K562 (cell line): ENCODE results near the gene ACTR3. TPM values are rescaled to one million over a fixed set of nuclear protein-coding genes. Genes with fewer than 3 reads are reported as not detected.
A peak's percentile ranks its signal among the peaks of the same experiment; 100 is the strongest.

Experiments
- ATAC-seq: fragments of 200-7000 bp; cut with Tn5 transposase; 3 replicates; pipeline ENCODE4 v1.9.1; 2020; ENCODE audit warnings: moderate library complexity
- BruUV-seq: library from RNA; stranded (reverse); fragments of 400-500 nt; replicated peaks from 2 replicates; lab custom pipeline; 2021; lab: Mats Ljungman, UMichigan
- CTCF ChIA-PET: fragments of 300-600 bp; formaldehyde crosslinking; extraction: SDS; loops from one replicate; lab custom pipeline; 2021; ENCODE audit warnings: low intra/inter-chr PET ratio; lab: Yijun Ruan, JAX
- POLR2A ChIA-PET: fragments of 300-600, 350-650 bp; sonication (Branson Sonifier 250); formaldehyde crosslinking; extraction: SDS; loops from one replicate; lab custom pipeline; 2021; ENCODE audit warnings: antibody characterized with exemption, inconsistent platforms; lab: Yijun Ruan, JAX
- DNase-seq, 4 experiments: peaks; one replicate each; pipeline versions ENCODE4 v3.0.0 to v3.0.0-alpha.2; 2011 to 2018; ENCODE audit warnings: low spot score in 3 of 4, mixed read lengths in 3 of 4; ENCODE audit errors: extremely low read depth in 1 of 4
- FAIRE-seq: peaks from 2 replicates; lab custom pipeline; 2011; peaks lifted over from hg19 to GRCh38; lab: Jason Lieb, UNC
- H2AFZ ChIP-seq: 2 replicates; pipeline ENCODE4 v1.6.0; 2011; ENCODE audit warnings: low read depth, low read length, control low read depth, inconsistent platforms
- H3K27ac ChIP-seq: fragments of 200-600 bp; 3 replicates; pipeline ENCODE4 v1.8.0; 2011; ENCODE audit warnings: low read depth, mild to moderate bottlenecking, control low read depth, inconsistent platforms, low read length, moderate library complexity, mixed read lengths; ENCODE audit errors: extremely low read depth
- H3K27me3 ChIP-seq, 2 experiments: fragments of 300-600 bp in 1 of 2; 2 replicates in 1 of 2; 3 replicates in 1 of 2; pipeline versions ENCODE4 v1.6.0 to v1.8.0; 2011; ENCODE audit warnings: inconsistent platforms in 2 of 2, low read length in 2 of 2, mild to moderate bottlenecking in 1 of 2, mixed read lengths in 1 of 2, moderate library complexity in 1 of 2; ENCODE audit not compliant: control insufficient read depth in 2 of 2, insufficient read depth in 2 of 2
- H3K36me3 ChIP-seq: fragments of 300-600 bp; 3 replicates; pipeline ENCODE4 v1.8.0; 2011; ENCODE audit warnings: mild to moderate bottlenecking, low read length, inconsistent platforms; ENCODE audit not compliant: control insufficient read depth, insufficient read depth
- H3K4me1 ChIP-seq, 2 experiments: fragments of 200-600 bp in 1 of 2; replicated peaks in 1 of 2; 2 replicates in 1 of 2; 3 replicates in 1 of 2; pipeline versions ENCODE4 v1.5.1 to v1.8.0; 2011; ENCODE audit warnings: inconsistent platforms in 2 of 2, low read length in 2 of 2, mild to moderate bottlenecking in 1 of 2, mixed read lengths in 1 of 2, moderate library complexity in 1 of 2; ENCODE audit not compliant: control insufficient read depth in 2 of 2, insufficient read depth in 2 of 2
- H3K4me2 ChIP-seq: 2 replicates; pipeline ENCODE4 v1.6.1; 2011; ENCODE audit warnings: low read length, control low read depth, inconsistent platforms, mixed read lengths; ENCODE audit not compliant: insufficient read depth
- H3K4me3 ChIP-seq: fragments of 200-600 bp; sonication (generic), shearing (Covaris generic); 2 replicates; pipeline ENCODE4 v1.5.1; 2016; ENCODE audit warnings: control low read depth, inconsistent platforms
- H3K79me2 ChIP-seq: fragments of 200-600 bp; 3 replicates; pipeline ENCODE4 v1.8.0; 2011; ENCODE audit warnings: low read length, inconsistent platforms; ENCODE audit not compliant: control insufficient read depth, insufficient read depth
- H3K9ac ChIP-seq, 2 experiments: 2 replicates each; pipeline versions ENCODE4 v1.6.0 to v1.6.1; 2011; ENCODE audit warnings: low read depth in 2 of 2, low read length in 2 of 2, control low read depth in 1 of 2, inconsistent platforms in 1 of 2, mild to moderate bottlenecking in 1 of 2, mixed read lengths in 1 of 2; ENCODE audit not compliant: insufficient read depth in 1 of 2
- H3K9me1 ChIP-seq: one replicate; pipeline ENCODE4 v1.6.0; 2011; ENCODE audit warnings: inconsistent platforms, mild to moderate bottlenecking, low read length, moderate library complexity; ENCODE audit not compliant: control insufficient read depth, insufficient read depth
- H3K9me3 ChIP-seq: replicated peaks from 2 replicates; pipeline ENCODE4 v1.5.1; 2011; ENCODE audit warnings: low read depth, low read length, inconsistent platforms; ENCODE audit not compliant: control insufficient read depth, insufficient read depth
- H4K20me1 ChIP-seq: replicated peaks from 2 replicates; pipeline ENCODE4 v1.6.1; 2011; ENCODE audit warnings: low read length, inconsistent platforms, mixed read lengths; ENCODE audit not compliant: control insufficient read depth, insufficient read depth
- HNRNPK ChIP-seq: fragments of 200-400 bp; formaldehyde crosslinking; IDR thresholded peaks from one replicate; pipeline ENCODE4 v1.6.1; 2018; ENCODE audit warnings: mild to moderate bottlenecking, low read depth, low read length; ENCODE audit not compliant: poor library complexity, severe bottlenecking
- KLF10 ChIP-seq: fragments of 250-450 bp; sonication (Bioruptor Pico); IDR thresholded peaks from 2 replicates; pipeline ENCODE4 v1.6.1; 2021; ENCODE audit warnings: matching md5 sums
- NFIX ChIP-seq: fragments of 250-450 bp; sonication (Bioruptor Pico); IDR thresholded peaks from 2 replicates; pipeline ENCODE4 v1.4.0; 2020; ENCODE audit warnings: low read depth, mild to moderate bottlenecking, moderate library complexity
- PHB ChIP-seq: fragments of 250-450 bp; sonication (Bioruptor Pico); IDR thresholded peaks from 2 replicates; pipeline ENCODE4 v1.5.0; 2021
- RBM39 ChIP-seq: fragments of 200-400 bp; formaldehyde crosslinking; optimal IDR thresholded peaks from 2 replicates; pipeline ENCODE3; 2018; ENCODE audit warnings: low read depth, low read length
- ZBTB17 ChIP-seq: fragments of 450-650 bp; formaldehyde crosslinking; IDR thresholded peaks from 2 replicates; pipeline ENCODE4 v1.4.0; 2020; ENCODE audit warnings: mild to moderate bottlenecking
- ZNF23 ChIP-seq: fragments of 250-450 bp; sonication (Bioruptor Pico); IDR thresholded peaks from 2 replicates; pipeline ENCODE4 v1.4.0; 2020; ENCODE audit warnings: mild to moderate bottlenecking
- ZNF311 ChIP-seq: fragments of 250-450 bp; sonication (Bioruptor Pico); IDR thresholded peaks from 2 replicates; pipeline ENCODE4 v1.4.0; 2020; ENCODE audit warnings: mild to moderate bottlenecking, moderate library complexity
- ZNF695 ChIP-seq: fragments of 450-650 bp; formaldehyde crosslinking; IDR thresholded peaks from 2 replicates; pipeline ENCODE4 v1.4.0; 2020; ENCODE audit warnings: mild to moderate bottlenecking, moderate library complexity
- WGBS: fragments of 100-300 bp; shearing (Covaris generic); methylation state at CpG from one replicate; pipeline ENCODE4 v1.1.6; 2016; ENCODE audit warnings: low coverage, mixed read lengths; ENCODE audit not compliant: insufficient coverage; ENCODE audit errors: missing lambda C conversion rate; 5-methylcytosine and 5-hydroxymethylcytosine counted together
- in situ Hi-C: fragments of 300-500 bp; cut with MboI; formaldehyde crosslinking; loops from 4 replicates; pipeline ENCODE4 v1.15.0; 2018; ENCODE audit warnings: inconsistent platforms, mixed read lengths
- intact Hi-C: fragments of 100-400 bp; cut with micrococcal nuclease; formaldehyde crosslinking; loops from 2 replicates; pipeline ENCODE4 v1.14.2; 2022
- polyA plus RNA-seq, 8 experiments: library from polyadenylated mRNA; depleted of rRNA in 4 of 8; stranded (reverse) in 5 of 8; unstranded in 3 of 8; fragments of >200 nt; fragmentation: Nextera tagmentation in 2 of 8; fragmentation: Illumina TruSeq in 1 of 8; extraction: Ambion mirVana in 2 of 8; extraction: Trizol in 1 of 8; gene quantifications; 2 replicates each; pipeline versions ENCODE4 v1.2.1 to v1.2.3, GENCODE V29; 2011 to 2014; ENCODE audit warnings: inconsistent platforms in 1 of 8, missing spikeins in 1 of 8
- total RNA-seq, 7 experiments: library from RNA; depleted of rRNA in 6 of 7; stranded (reverse); fragments of >200 nt in 6 of 7; fragmentation: Illumina TruSeq in 2 of 7; extraction: Trizol in 2 of 7; gene quantifications; 2 replicates each; pipeline versions ENCODE4 v1.2.1 to v1.2.3, GENCODE V29; 2011 to 2021; ENCODE audit warnings: low replicate concordance in 1 of 7
- TF ChIP-seq, protein P1 (sequence below): fragments of 250-450 bp; sonication (Bioruptor Pico); IDR thresholded peaks from 2 replicates; pipeline ENCODE4 v1.9.0; 2021; ENCODE audit warnings: mild to moderate bottlenecking, inconsistent platforms
- TF ChIP-seq, protein P2 (sequence below): fragments of 250-450 bp; sonication (Bioruptor Pico); IDR thresholded peaks from 2 replicates; pipeline ENCODE4 v1.4.0; 2020; ENCODE audit warnings: mild to moderate bottlenecking, moderate library complexity

ACTR3 gene
- total and polyA plus RNA-seq, 9 of the 15 experiments (the other 6 are each of a cell fraction or from before 2014, with no cell fraction given): 49.0 to 354 (median 249) TPM

DNA sequence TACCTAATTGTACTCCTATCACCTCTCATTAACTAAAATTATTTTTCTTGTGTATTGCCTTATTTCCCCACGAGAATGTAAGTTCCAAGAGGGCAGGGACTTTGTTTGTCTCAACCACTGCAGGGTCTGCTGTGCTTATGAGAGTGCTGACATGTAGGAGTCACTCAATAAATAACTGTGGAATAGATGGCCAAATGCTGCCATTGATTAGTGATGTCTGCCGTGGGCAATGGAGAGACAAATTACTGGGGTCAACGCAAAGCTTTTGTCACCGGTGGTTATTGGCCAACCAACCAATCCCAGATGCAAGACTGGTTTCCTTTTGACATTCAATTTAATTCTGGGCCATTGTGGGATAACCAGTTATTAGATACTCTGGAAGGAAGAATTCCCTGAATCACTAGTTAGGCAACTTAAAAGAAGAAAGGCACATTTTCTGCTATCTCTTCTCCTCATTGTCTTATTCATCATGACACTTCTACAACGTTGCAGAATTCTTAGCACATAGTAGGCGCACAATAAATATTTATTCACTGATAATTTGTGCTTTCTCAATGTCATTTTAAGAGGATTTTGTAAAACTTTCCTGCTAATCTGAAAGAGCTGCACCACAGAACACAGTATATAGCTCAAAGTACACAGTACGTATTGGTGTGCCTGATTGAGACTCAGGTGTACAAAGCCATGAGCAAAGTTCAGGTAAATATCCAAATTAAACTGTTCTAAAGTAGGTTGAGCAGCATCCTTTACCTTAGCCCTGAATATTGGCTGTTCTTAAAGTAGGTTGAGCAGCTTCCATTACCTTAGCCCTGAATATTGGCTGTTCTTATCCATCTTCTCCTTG lies 95.9 kb downstream of the ACTR3 start:
- H3K4me1 ChIP-seq: no peaks in the 10 kb centered on the region
- H3K9ac ChIP-seq: no peak overlapping the region
- ATAC-seq (no peak), DNase-seq (no peak), FAIRE-seq (no peak)
- H3K4me2 ChIP-seq: no peak overlapping the region
- H3K27ac ChIP-seq: no peak overlapping the region
- H4K20me1 ChIP-seq: no peaks in the 10 kb centered on the region
- intact Hi-C loops (no loop called here), in situ Hi-C loops (no loop called here)
- no peak overlapping the region for H3K4me3 ChIP-seq
- ChIA-PET POLR2A (no interaction called here), CTCF (no interaction called here)
- H3K36me3 ChIP-seq: no peaks in the 10 kb centered on the region
- no peak overlapping the region for H2AFZ ChIP-seq
- 12% methylated on average over 7 of the region's 7 CpGs for WGBS
- no peaks in the 10 kb centered on the region for H3K9me3 ChIP-seq
- BruUV-seq: no TSS peak
- H3K79me2 ChIP-seq: no peaks in the 10 kb centered on the region
- H3K9me1 ChIP-seq: no peaks in the 10 kb centered on the region
- no peaks in the 10 kb centered on the region; a peak in 1 of 5 replicates for H3K27me3 ChIP-seq
- TF ChIP-seq ZBTB17 (CRISPR knock-in tag) (peak; percentile 75; the same call in 1 of the 2 replicates), NFIX (no peak), ZNF23 (CRISPR knock-in tag) (0 out of 2 replicates have a peak, but pooled peaks have one; percentile 52), PHB (CRISPR knock-in tag) (no peak)
- TF ChIP-seq, all 486 proteins: peak for 2

DNA sequence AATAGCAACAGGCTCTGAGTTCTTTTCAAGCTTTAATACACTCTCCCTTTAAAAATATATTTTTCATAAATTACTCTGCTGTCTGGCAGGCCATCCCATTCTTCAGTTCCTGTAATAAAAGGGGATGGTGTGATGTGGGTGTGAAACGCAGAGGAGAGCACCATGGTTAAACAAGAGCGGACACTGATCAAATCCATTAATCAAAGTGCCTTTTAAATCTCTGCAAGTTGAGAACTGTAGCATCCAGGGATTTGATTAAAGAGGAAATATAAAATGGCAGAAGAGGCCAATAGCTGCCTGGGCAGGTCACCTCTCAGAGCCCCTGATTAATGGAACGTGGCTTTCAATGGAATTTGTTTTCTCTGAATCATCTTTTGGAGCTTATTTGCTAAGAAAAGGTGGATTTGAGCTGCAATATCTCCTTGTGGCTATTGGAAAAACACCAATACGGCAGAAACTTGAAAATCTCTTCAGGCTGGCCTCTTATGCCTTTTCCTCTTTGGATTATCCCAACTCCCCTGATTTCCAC lies 96.9 kb downstream of the ACTR3 start:
- H3K27me3 ChIP-seq: peaks cover 0 to under 1% of the 10 kb centered on the region in 2 experiments; a peak in 1 of 5 replicates
- POLR2A ChIA-PET: interaction anchor here (0.8 to 1.2 kb wide), 2 partner anchors 18 to 24 kb away, joined by 3 read pairs; no protein-coding TSS in a partner anchor
- no peak for DNase-seq
- no peaks in the 10 kb centered on the region for H3K79me2 ChIP-seq
- no peak overlapping the region for H3K4me2 ChIP-seq
- WGBS: 2% methylated on average over 4 of the region's 4 CpGs
- intact Hi-C loops (no loop called here), in situ Hi-C loops (no loop called here)
- H3K27ac ChIP-seq: no peak overlapping the region
- ATAC-seq: no peak
- H3K4me1 ChIP-seq: no peaks in the 10 kb centered on the region
- FAIRE-seq: no peak
- no peaks in the 10 kb centered on the region for H3K36me3 ChIP-seq
- no peaks in the 10 kb centered on the region for H3K9me1 ChIP-seq
- no peaks in the 10 kb centered on the region for H4K20me1 ChIP-seq
- H3K4me3 ChIP-seq: no peak overlapping the region
- H3K9ac ChIP-seq: no peak overlapping the region
- no TSS peak for BruUV-seq
- H2AFZ ChIP-seq: no peak overlapping the region
- H3K9me3 ChIP-seq: no peaks in the 10 kb centered on the region
- CTCF ChIA-PET: no interaction called here
- TF ChIP-seq HNRNPK (no peak), ZNF695 (CRISPR knock-in tag) (no peak), KLF10 (CRISPR knock-in tag) (no peak), RBM39 (no peak), ZNF311 (CRISPR knock-in tag) (no peak)
- TF ChIP-seq, protein P1, sequence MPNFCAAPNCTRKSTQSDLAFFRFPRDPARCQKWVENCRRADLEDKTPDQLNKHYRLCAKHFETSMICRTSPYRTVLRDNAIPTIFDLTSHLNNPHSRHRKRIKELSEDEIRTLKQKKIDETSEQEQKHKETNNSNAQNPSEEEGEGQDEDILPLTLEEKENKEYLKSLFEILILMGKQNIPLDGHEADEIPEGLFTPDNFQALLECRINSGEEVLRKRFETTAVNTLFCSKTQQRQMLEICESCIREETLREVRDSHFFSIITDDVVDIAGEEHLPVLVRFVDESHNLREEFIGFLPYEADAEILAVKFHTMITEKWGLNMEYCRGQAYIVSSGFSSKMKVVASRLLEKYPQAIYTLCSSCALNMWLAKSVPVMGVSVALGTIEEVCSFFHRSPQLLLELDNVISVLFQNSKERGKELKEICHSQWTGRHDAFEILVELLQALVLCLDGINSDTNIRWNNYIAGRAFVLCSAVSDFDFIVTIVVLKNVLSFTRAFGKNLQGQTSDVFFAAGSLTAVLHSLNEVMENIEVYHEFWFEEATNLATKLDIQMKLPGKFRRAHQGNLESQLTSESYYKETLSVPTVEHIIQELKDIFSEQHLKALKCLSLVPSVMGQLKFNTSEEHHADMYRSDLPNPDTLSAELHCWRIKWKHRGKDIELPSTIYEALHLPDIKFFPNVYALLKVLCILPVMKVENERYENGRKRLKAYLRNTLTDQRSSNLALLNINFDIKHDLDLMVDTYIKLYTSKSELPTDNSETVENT (CRISPR knock-in tag): no peak
- TF ChIP-seq, protein P2, sequence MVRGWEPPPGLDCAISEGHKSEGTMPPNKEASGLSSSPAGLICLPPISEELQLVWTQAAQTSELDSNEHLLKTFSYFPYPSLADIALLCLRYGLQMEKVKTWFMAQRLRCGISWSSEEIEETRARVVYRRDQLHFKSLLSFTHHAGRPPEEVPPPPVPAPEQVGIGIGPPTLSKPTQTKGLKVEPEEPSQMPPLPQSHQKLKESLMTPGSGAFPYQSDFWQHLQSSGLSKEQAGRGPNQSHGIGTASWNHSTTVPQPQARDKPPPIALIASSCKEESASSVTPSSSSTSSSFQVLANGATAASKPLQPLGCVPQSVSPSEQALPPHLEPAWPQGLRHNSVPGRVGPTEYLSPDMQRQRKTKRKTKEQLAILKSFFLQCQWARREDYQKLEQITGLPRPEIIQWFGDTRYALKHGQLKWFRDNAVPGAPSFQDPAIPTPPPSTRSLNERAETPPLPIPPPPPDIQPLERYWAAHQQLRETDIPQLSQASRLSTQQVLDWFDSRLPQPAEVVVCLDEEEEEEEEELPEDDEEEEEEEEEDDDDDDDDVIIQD: no peak
